GM21723 (cell line): ENCODE data around the gene EIPR1.

ENCODE experiments used
- ATAC-seq: cut with Tn5 transposase; IDR thresholded peaks from one replicate; pipeline ENCODE4 v1.9.1; 2021; ENCODE audit warnings: mild to moderate bottlenecking, moderate library complexity; ENCODE audit not compliant: unreplicated experiment

The EIPR1 gene

DNA sequence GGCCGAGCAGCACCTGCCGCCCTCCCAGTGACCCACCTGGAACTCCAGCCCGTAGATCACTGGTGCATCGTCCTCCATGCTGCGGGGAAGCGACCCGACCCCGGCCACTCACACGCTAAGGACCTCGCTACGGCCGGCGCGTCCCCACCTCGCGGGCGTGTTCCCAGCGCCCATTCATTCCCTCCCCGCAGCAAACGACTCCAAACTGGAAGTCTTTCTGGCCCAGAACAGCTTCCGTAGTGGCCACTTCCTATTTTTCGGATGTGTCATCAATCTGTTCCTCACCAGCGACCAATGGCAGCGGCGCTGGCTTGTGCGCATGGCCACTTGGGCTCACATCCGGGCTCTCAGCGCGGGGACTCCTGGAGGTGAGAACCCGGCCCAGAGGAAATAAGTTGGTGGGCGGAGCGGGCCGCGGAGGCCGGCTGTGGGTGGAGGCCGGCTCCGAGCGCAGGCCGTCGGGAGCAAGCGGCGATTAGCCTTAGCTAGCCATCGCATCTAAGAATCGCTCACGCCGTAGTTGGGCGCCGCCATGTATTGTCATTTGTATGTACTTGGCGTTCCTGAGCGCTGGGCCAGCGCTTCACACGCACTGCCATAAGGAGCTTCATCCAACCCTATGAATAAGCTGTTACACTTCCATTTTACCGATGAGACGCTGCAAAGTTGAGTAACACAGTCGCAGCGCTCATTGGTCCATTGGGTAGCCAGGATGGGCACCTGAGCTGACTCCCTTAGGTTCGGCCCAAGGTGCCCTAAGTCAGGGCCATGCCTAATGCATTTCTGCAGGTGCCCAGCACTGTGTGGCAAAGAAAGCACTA, at the start of gene EIPR1:
Gene EIPR1, minus strand, starts transcription at position 207 of the 821 bp plus-strand sequence. Its CDS starts 129 bp downstream, at position 78.
- ATAC-seq: peak; percentile 82

DNA sequence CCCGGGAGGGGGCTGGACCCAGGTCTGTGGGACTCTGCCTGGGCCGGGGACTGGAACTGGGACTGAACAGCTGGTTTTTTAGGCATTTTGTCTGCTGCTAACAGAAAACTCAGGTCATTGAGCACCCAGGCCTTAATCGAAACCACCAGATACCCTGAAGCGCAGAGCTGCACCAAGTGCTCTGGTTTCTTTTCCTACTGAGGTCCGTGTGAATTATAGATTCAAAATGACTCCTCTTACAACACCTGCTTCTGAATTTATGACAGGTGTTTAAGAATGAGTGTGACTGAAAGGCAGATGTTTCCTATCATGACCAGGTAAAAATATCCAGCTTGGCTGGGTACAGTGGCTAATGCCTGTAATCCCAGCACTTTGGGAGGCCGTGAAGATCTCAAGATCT, 49.7 kb upstream of the EIPR1 start:
- ATAC-seq: peak; percentile 79

DNA sequence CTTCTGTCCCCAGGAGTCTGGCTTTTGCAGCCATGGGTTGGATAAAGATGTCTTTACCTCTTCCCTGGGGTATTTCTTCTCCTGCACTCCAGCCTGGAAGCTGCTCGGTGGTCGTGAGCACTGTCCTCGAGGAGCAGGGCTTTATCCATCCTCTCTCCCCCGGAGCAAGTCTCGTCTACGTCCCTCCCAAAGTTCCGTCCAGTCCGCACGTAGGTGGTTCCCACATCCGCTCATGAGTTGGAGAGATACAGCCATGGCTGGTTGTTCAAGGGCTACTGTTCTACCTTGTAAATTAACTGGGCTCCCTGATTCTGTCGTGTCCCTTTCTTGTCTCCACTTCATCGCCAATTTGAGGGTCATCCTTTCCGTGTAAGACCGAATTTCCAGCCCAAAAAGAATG, 49.0 kb upstream of the EIPR1 start:
- ATAC-seq: no peak

DNA sequence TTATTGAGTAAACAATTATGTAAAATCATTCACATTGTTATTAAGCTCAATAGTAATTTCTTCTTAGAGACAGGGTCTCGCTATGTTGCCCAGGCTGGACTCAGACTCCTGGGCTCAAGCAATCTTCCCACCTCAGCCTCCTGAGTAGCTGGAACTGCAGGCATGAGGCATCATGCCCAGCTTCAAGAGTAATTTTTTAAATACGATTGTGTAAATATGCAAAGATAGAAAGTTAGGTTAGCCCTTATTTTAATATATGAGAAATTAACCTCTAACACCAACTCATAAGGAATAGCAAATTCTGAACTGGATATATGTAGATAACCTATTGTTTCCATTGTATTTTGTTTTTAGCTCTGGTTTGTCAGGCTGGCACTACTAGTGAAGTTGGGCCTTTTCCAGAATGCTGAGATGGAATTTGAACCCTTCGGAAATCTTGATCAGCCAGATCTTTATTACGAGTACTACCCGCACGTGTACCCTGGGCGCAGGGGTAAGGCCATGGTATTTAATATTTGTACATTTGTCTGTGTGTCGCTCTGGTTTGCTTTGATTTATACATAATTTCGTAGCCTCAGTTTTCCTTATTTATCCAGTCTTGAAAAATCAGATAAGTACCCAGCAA, 46.7 kb upstream of the EIPR1 start:
- no peak for ATAC-seq

DNA sequence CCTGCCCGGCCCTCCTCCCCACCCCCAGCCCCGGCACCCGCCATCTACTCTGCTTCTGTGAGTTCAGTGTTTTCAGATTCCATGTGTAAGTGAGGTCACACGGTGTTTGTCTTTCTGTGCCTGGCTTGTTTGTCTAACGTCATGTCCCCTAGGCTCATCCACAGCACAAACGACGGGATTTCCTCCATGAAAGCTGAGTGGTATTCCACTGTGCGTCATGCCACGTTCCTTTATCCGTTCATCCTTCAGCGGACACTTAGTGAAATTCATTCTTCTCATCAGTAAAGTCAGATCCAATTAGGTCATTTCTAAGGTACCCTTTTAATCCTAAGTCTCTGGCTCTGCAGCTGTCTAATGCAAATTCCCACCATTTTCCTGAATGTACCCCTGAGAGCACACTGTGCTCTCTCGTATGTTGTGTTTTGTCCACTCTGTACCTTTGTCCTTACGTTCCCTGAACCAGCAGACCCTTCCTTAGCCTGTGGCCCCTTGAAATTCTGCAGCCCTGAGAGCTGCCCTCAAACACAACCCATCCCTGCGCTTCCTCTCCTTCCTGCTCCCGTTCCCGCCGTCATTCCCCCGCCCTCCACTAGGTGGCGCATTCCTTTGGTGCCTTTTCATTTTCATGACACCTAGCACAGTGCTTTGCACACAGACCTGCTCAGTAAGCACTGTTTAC, 46.0 kb upstream of the EIPR1 start:
- ATAC-seq: no peak

DNA sequence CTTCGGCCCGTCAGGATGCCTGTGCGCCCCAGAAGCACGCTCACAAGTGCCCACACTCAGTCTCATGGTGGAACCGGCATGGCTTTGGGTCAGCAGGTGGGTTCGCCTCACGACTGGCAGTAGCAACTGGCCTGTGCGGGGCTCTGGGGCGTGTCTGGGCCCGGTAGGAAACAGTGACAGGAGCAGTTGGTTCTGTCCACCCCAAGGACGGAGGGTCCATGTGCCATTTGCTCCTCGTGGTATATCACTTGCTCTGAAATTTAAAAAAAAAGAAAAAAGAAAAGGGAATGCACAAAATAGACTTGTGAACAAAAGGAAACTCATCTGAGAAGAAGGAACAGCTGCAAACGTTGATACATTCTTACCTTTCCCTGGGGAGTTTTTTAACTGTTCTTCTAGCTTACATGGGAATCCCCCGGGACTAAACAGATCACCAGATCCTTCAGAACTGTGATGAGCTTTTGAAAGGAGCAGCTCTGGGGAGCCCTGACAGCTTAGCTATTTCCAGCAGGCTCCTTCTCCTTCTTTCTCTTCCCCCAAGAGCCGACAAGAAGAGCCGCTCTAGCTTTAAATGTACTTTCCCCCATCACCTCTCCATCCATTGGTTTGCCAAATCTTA, 44.7 kb upstream of the EIPR1 start:
- ATAC-seq: peak; percentile 54

DNA sequence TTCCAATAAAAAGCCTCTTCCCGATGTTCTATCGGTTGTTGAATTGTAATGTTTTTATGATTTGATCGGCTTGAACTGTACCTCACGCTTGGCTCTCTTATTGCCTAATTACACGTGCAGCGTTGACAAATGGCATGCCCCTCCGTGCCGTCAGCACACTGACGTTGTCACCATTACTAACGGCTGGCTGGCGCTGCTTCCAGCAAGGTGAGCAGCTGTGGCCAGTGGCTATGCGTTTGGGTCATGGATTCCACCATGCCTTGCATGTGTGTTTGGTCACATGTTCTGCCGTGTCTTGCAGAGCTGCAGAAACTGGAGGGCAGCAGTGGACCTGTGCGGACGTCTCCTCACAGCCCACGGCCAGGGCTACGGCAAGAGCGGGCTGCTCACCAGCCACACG, 44.0 kb upstream of the EIPR1 start:
- no peak for ATAC-seq

DNA sequence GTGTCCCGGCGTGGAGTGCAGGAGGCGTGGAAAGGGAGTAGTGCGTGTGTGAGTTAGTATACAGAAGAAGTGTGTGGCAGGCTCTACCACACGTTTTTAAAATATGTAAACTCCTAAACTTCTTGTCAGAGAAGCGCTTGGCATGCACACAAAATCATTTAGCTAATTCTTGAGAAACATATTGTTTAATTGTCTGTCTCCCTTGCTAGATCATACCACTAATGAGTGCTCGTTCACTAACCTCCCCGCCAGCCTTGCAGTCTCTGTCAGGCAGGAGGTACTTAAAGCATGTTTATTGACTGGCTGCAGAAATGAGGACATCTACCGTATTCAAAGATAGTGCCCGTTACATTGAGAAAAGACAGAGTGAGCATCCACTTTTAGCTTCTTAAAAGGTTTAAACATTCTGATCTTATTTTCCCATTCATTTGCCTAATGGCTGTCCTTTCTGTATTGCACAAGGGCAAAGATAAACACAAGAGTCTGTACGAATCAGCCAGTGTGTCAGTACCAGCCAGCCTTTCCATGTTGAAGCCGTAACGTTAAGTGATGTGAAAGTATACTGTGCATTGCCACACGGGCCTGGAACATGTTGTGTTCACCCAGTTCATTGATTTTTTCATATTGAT, 43.3 kb upstream of the EIPR1 start:
- ATAC-seq: no peak

DNA sequence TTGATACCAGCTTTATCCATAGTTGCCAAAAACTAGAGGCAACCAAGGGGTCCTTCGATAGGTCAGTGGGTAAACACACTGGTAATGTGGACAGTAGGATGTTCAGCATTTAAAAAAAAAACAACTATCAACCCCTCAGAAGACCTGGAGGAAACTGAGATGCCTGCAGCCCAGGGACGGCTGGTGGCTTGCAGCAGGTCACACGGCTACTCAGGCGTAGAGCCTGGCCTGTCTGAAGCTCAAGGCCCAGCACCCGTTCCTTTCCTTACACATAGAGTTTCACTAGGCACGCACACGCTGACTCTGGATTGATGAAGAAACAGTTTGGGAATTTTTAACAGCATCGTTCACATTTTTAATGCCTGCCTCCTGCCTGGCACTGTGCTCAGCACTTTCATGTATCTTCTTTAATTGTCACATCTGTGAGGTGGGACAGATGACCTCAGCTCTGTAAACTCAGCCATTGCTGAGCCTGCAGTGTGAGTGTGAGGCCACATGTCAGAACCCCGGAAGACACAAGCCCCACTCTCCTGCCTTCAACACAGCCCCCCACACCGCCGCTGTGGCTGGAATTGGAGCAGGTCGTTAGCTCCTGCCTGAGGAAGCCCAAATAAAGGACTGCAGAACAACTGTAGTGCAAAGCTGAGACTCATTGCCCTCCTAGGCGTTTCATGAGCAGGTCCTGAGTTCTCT, 42.6 kb upstream of the EIPR1 start:
- ATAC-seq: no peak

DNA sequence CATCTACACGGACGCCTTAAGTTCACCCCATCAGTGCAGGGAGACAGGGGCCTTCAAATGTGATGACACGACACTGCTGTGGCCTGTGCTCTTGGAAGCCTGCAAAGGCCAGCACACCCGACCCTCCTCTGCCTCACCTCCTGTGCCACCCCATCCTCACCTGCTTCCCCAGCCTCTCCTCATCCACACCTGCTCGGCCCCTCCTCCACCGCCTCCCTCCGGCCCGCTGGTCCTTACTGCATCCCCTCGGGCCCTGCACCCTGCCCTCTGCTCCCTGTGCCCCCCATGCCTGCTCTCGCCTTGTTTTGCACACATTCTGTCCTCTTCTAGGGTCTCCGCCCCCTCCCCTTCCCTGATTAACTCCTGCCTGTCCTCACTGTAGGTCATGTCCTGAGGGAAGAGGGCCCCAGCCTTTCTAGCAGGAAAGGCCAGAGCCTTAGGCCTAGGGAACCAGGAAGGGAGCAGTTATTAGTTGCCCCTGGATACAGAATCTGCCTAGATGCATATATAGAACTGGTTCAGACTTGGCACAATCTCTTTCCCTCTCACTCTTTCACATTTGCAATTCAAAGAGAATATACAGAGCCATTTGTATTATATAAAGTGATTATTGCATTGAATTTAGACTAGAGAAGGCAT, 41.3 kb upstream of the EIPR1 start:
- ATAC-seq: no peak

DNA sequence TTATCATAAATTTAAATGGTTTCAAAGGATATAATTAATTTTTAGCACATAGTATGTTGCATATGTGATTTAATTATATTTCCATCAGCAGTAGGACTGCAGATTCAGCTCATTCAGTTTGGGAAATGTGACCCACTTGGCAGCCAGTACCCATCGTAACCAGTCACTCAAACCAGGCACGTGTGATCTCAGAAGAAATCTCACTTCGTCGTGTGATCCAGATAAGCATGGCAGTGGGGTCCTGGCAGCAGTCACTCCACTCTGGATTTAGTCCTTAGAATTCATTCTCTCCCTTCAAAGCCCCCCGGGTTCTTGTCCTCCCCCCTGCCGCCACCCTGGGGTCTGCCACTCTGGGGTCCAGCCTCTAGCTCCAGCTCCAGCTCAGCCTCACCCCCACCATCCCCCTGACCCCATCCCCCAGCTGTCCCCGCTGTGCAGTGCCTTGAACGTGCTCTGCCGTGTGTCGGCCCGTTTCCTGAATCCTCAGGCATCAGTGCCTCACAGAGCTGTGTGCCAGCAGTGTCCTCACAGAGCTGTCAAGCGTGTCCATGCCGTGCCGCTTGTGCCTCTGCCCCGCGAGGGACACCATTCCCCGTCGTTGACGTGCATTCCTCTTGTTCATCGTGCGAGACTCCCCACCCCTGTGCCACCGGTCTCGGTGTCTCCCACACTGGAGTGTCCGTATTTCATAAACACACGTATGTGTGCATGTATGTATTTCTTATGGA, 36.7 kb upstream of the EIPR1 start:
- ATAC-seq: no peak

DNA sequence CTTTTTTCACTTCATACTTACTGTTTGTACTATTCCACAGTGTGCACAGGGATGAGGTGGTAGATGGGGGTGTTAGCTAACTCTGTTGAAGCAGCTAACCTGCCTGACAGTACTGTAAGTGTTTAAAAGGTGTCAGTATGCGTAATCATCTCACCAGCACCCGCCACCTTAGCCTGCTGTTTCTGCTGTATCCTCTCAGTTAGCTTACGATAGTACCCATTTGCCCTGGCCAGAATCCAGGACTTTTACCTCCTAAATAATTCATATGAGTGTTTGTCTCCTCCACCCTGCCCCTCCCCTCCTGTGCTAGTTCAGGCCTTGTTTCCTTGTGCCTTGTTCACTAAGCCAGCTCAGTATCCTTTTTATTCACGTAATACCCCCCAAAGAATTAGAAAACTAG, 36.1 kb upstream of the EIPR1 start:
- no peak for ATAC-seq

DNA sequence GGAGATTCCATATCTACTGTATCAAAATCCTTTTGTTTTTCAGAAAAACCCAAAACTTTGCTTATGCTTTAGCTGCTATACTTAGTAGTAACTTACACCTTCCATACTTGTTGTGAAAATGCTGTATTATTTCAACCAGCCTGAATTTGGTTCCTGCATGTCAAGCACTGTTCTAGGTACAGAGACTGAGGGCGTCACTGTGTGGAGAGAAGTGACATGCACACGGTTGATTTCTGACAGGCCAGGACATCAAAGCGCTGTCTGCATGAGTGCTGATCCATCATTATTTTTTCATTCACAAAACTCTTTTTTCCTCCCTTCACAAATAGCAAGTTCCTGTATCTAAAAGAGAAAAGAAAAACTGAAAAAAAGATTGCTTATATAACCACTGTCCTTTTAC, 33.5 kb upstream of the EIPR1 start:
- no peak for ATAC-seq

DNA sequence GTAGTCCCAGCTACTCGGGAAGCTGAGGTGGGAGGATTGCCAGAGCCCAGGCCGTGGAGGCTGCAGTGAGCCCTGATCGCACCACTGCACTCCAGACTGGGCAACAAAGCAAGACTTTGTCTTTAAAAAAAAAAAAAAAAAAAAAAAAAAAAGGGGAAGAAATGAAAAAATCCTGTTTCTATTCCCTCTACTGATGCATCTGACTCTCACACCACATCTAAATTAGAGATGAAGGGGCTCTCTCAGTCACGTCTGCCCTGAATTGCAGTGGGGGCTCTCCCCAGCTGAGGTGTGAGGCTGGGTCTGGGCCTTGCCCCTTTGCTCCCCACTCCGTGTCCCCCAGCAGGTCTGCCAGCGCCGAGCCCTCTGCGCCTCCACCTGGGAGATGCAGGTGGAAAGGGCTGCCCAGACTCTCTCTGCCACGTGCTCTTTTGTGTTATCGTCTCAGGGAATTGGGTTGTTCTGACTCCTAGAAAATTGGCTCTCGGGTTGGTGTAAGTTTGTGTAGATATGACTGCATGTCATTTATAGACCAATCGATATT, 32.1 kb upstream of the EIPR1 start:
- no peak for ATAC-seq

DNA sequence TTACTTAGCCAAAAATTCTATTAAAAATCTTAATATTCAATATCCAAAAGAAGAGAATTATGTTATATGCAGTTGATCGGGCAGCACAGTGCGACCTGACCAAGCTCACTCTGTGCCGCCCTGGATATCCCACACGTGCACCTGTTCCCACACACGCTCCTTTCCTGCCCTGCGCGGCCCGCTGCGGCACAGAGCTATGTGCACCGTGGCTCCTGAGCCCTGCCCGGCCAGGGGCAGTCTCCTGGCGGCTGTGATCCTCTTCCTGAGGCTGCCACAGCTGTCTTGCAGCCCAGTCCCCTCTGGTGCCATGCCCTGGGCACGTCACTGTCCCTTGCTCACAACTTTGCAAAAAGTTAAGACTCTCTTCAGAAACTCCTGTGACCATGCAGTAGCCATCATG, 31.2 kb upstream of the EIPR1 start:
- no peak for ATAC-seq

DNA sequence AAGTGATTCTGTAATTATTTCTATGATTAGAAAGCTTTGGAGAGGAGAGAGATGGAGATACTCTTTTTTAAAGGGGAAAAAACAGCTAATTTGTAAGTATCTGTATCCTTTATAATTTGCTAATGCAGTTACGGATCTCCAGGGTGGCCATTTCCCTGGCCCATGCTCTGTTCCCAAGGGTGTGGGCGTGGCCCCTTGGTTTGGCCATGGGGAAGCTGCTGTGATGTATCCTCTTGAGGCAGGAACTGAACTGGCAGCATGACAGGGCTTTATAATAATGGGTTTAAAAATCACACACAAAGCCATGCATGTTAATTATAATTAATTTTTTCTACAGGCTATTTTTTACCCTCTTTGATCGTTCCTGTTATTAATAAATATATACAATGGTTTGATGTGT, 28.9 kb upstream of the EIPR1 start:
- no peak for ATAC-seq

DNA sequence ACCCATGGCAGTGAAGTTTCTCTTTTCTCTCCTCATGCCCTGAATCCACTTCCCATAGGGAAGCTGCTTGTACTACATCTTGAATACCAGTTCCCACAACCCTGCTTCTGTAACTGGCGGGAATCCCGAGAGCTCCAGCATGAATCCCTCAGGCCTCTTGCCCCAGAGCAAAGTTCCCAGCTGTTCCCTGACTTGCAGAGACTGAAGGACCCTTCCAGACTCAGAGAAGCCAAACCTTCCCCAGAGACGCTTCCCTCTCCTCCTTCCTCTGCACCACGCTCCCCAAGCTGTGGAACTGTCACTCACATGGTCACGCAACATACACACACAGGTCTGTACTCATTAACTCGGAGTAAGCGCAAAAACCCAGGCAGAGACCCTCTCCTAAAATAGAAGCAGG, 28.3 kb upstream of the EIPR1 start:
- ATAC-seq: no peak

DNA sequence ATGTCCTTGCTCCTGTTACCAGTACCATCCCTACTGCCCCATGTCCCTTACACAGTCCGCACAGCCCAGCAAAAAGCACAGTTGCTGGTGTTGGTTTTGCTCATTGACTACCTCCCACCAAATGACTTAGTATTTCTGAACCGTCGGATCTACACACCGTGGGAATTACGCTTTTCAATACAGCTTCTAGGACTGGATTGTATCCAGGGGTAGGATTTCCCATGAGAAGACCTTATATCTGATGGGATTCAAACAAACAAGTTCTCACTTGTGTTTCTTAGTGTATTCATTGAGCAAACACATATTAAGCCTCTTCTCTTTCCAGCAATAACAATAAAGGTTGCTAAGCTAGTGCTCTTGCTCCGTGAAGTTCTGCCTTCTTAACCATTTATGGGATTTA, 27.7 kb upstream of the EIPR1 start:
- ATAC-seq: no peak

DNA sequence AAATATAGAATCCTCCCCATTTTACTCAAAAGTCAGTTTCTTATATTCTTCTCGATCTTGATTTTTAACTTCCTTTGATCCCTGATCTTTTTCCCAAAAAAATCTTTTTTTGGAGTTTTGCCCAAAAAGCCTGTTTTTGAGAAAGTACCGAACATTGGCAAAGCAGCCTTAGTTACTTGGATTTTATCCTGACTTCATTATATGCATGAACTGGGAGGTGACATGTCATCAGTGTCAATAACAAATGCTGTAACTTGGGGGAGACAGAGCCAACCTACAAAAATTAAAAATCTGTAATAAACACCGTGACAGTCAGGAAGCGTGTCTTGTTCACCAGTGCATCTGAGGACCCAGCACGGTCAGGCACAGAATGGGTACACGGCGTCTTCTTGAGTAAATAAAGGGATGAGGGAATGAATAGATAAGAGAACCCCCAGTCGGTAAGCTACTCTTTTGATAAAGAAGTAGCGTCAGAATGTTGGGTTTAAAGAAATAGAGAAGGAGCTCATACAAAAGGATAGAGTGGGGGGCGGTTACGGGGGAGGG, 26.8 kb upstream of the EIPR1 start:
- ATAC-seq: no peak
